Measurements from ENCODE around the gene PTPN9. TPM values are rescaled to one million over a fixed set of nuclear protein-coding genes. Genes with fewer than 3 reads are reported as not detected.
"Not testable (repeated sequence)": the region's sequence is repeated elsewhere in the genome, so short reads cannot be mapped to it uniquely, and the experiment has no call there.

The PTPN9 gene
- total RNA-seq, 1 experiment from 2014 or later: 42.2 TPM

GRCh38 chr15:75483961-75484360 lies 95.2 kb downstream of the PTPN9 start:
- no peak overlapping the region for H3K14ac ChIP-seq (ENCODE audit: insufficient read depth, low read length)
- H2BK5ac ChIP-seq (ENCODE audit: insufficient read length, low read length): no peak overlapping the region
- no peak overlapping the region for H3K27ac ChIP-seq (ENCODE audit: insufficient read length, low read depth, low read length)
- no peak overlapping the region for H4K91ac ChIP-seq (ENCODE audit: insufficient read length, low read depth, low read length)
- no peak overlapping the region for H3K56ac ChIP-seq (ENCODE audit: insufficient read length, low read depth, low read length)
- no peak overlapping the region for H3K4me2 ChIP-seq (ENCODE audit: insufficient read depth, insufficient read length, low read length)
- no peaks in the 10 kb centered on the region for H3K79me2 ChIP-seq (ENCODE audit: insufficient read depth, low read length)
- H3K4ac ChIP-seq (ENCODE audit: low read depth, low read length): no peak overlapping the region
- Mint-ChIP-seq H3K9me3 (peaks cover 16 to 18% of the 10 kb centered on the region in 2 experiments; a peak in 4 of 5 replicates), H3K4me1 (no peaks in the 10 kb centered on the region), H3K36me3 (ENCODE audit: insufficient read depth in 1 of 3, low read depth in 3 of 3) (peaks cover 54 to 62% (median 61%) of the 10 kb centered on the region in 3 experiments), H3K27ac (no peak overlapping the region), H3K4me3 (no peak overlapping the region), H3K27me3 (ENCODE audit: low read depth) (no peaks in the 10 kb centered on the region)
- no peaks in the 10 kb centered on the region for H3K4me1 ChIP-seq (ENCODE audit: insufficient read depth, low read length)
- H3K9ac ChIP-seq (ENCODE audit: extremely low read depth, insufficient read length, low read length): no peak overlapping the region
- no peaks in the 10 kb centered on the region for H3K23me2 ChIP-seq (ENCODE audit: insufficient read length, low read depth, low read length, poor library complexity, severe bottlenecking)
- DNase-seq: no peak
- H2BK12ac ChIP-seq (ENCODE audit: insufficient read length, low read depth, low read length): no peak overlapping the region
- WGBS (ENCODE audit: extremely low coverage, insufficient read length, low lambda C conversion rate): no CpG with 5 or more reads among the region's 1 CpG
- H4K20me1 ChIP-seq (ENCODE audit: control insufficient read depth, insufficient read depth, insufficient read length): no peaks in the 10 kb centered on the region
- no peak overlapping the region for H4K5ac ChIP-seq (ENCODE audit: insufficient read length, low read depth, low read length)
- no peaks in the 10 kb centered on the region for H3K79me1 ChIP-seq (ENCODE audit: insufficient read depth, low read depth, low read length, poor library complexity, severe bottlenecking)
- H3K27me3 ChIP-seq (ENCODE audit: insufficient read depth, low read length): no peaks in the 10 kb centered on the region; the same call in 1 of the 2 replicates
- H3T11ph ChIP-seq (ENCODE audit: low read length): no peak overlapping the region
- no peak overlapping the region for H3K18ac ChIP-seq (ENCODE audit: insufficient read length, low read depth, low read length)
- no peaks in the 10 kb centered on the region for H3K9me3 ChIP-seq (ENCODE audit: control insufficient read depth, low read depth, low read length)
- no peak overlapping the region for H2BK120ac ChIP-seq (ENCODE audit: low read depth, low read length, poor library complexity, severe bottlenecking)
- no peak overlapping the region for H2BK15ac ChIP-seq (ENCODE audit: low read depth, low read length)
- no peak overlapping the region for H2BK20ac ChIP-seq (ENCODE audit: low read depth, low read length, poor library complexity, severe bottlenecking)
- H4K8ac ChIP-seq (replicated peaks; ENCODE audit: insufficient read length, low read depth, low read length): no peak overlapping the region
- no peak overlapping the region for H3K23ac ChIP-seq (ENCODE audit: insufficient read length, low read depth, low read length)
- H2AFZ ChIP-seq (ENCODE audit: low read length): no peak overlapping the region
- no peak for TF ChIP-seq CTCF (conservative IDR thresholded peaks at IDR 0.05)
- H2AK5ac ChIP-seq (ENCODE audit: insufficient read length, low read length): no peak overlapping the region

GRCh38 chr15:75483556-75483955 lies 95.6 kb downstream of the PTPN9 start:
- H3K18ac ChIP-seq (ENCODE audit: insufficient read length, low read depth, low read length); H3K4me1 ChIP-seq (ENCODE audit: insufficient read depth, low read length); H3K23ac ChIP-seq (ENCODE audit: insufficient read length, low read depth, low read length); H3K56ac ChIP-seq (ENCODE audit: insufficient read length, low read depth, low read length); H3K14ac ChIP-seq (ENCODE audit: insufficient read depth, low read length); H3K79me2 ChIP-seq (ENCODE audit: insufficient read depth, low read length); H2BK120ac ChIP-seq (ENCODE audit: low read depth, low read length, poor library complexity, severe bottlenecking); H3K79me1 ChIP-seq (ENCODE audit: insufficient read depth, low read depth, low read length, poor library complexity, severe bottlenecking); H3K27ac Mint-ChIP-seq; H3K9me3 ChIP-seq (ENCODE audit: control insufficient read depth, low read depth, low read length); H3K27me3 Mint-ChIP-seq (ENCODE audit: low read depth); H2BK20ac ChIP-seq (ENCODE audit: low read depth, low read length, poor library complexity, severe bottlenecking); H3T11ph ChIP-seq (ENCODE audit: low read length); H3K4me3 Mint-ChIP-seq; H3K23me2 ChIP-seq (ENCODE audit: insufficient read length, low read depth, low read length, poor library complexity, severe bottlenecking); H3K4ac ChIP-seq (ENCODE audit: low read depth, low read length); H3K9ac ChIP-seq (ENCODE audit: extremely low read depth, insufficient read length, low read length); H2BK5ac ChIP-seq (ENCODE audit: insufficient read length, low read length); H4K8ac ChIP-seq (replicated peaks; ENCODE audit: insufficient read length, low read depth, low read length); H2BK12ac ChIP-seq (ENCODE audit: insufficient read length, low read depth, low read length); H2AFZ ChIP-seq (ENCODE audit: low read length); H2AK5ac ChIP-seq (ENCODE audit: insufficient read length, low read length); H3K27me3 ChIP-seq (ENCODE audit: insufficient read depth, low read length); DNase-seq; H4K5ac ChIP-seq (ENCODE audit: insufficient read length, low read depth, low read length); H3K27ac ChIP-seq (ENCODE audit: insufficient read length, low read depth, low read length); H4K20me1 ChIP-seq (ENCODE audit: control insufficient read depth, insufficient read depth, insufficient read length); H3K4me1 Mint-ChIP-seq; H2BK15ac ChIP-seq (ENCODE audit: low read depth, low read length); H3K4me2 ChIP-seq (ENCODE audit: insufficient read depth, insufficient read length, low read length); H4K91ac ChIP-seq (ENCODE audit: insufficient read length, low read depth, low read length): not testable (repeated sequence)
- WGBS (ENCODE audit: extremely low coverage, insufficient read length, low lambda C conversion rate): no CpG with 5 or more reads among the region's 5 CpGs
- Mint-ChIP-seq H3K9me3 (peaks cover 16 to 18% of the 10 kb centered on the region in 2 experiments; a peak in 4 of 5 replicates), H3K36me3 (ENCODE audit: insufficient read depth in 1 of 3, low read depth in 3 of 3) (peaks cover 51 to 64% (median 62%) of the 10 kb centered on the region in 3 experiments)

All from H9 (cell line).